SH-SY5Y (cell line): ENCODE data around the gene KIF1A.

Experiments used
- GATA2 ChIP-seq: IDR thresholded peaks from 2 replicates; pipeline ENCODE4 v1.6.1; 2011; ENCODE audit warnings: mild to moderate bottlenecking, low read depth, low read length
- GATA3 ChIP-seq: IDR thresholded peaks from 2 replicates; pipeline ENCODE4 v1.6.1; 2011; ENCODE audit warnings: low read depth, mild to moderate bottlenecking, low read length, moderate library complexity

- TF ChIP-seq GATA3 (no peak), GATA2 (no peak)
Measured at GRCh38 chr2:240723851-240724250, 96.2 kb downstream of the KIF1A start.
